ENCODE measurements around the gene ARHGEF16.

DNA sequence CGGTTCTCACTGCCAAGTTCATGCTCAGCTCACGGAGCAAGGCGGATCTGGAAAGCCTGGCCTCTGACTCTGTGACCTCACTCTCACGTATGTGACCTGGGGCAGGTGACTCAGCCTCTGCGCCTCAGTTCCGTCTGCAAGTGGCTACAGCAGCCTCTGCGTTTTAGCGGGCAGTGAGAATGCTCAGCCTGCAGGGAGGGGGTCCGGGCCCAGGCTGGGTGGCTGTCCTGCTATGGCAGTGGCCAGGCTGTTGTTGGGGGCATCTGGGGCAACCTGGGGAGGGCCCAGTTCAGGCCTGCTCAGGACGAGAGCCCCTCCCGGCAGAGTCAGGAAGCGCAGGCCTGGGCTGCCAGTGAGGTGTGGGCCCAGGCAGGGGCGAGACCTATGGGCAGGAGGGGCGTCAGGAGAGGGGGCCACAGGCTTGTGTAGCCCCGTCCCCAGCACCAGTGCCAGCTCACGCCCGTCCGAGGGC lies 27.9 kb downstream of the ARHGEF16 start:
- TF ChIP-seq, protein P1, sequence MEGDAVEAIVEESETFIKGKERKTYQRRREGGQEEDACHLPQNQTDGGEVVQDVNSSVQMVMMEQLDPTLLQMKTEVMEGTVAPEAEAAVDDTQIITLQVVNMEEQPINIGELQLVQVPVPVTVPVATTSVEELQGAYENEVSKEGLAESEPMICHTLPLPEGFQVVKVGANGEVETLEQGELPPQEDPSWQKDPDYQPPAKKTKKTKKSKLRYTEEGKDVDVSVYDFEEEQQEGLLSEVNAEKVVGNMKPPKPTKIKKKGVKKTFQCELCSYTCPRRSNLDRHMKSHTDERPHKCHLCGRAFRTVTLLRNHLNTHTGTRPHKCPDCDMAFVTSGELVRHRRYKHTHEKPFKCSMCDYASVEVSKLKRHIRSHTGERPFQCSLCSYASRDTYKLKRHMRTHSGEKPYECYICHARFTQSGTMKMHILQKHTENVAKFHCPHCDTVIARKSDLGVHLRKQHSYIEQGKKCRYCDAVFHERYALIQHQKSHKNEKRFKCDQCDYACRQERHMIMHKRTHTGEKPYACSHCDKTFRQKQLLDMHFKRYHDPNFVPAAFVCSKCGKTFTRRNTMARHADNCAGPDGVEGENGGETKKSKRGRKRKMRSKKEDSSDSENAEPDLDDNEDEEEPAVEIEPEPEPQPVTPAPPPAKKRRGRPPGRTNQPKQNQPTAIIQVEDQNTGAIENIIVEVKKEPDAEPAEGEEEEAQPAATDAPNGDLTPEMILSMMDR (IDR thresholded peaks at IDR 0.05): no peak
- TF ChIP-seq EP300 (IDR thresholded peaks at IDR 0.05): no peak
